Gastrocnemius medialis (tissue), 4 donors: ENCODE data around the gene MEGF11. TPM values are rescaled to one million over a fixed set of nuclear protein-coding genes. Genes with fewer than 3 reads are reported as not detected.
A peak's percentile ranks its signal among the peaks of the same experiment; 100 is the strongest.

Experiments
- ATAC-seq, 2 donors: fragments of 150-250 bp; one replicate each; pipeline ENCODE4 v1.9.1; 2016
- DNase-seq, 2 donors: peaks; one replicate each; pipeline ENCODE4 v3.0.0-alpha.2; 2019
- H3K27ac ChIP-seq, 4 donors: fragments of 200-600 bp; sonication (generic); 1 replicate in 1 of 4; 2 replicates in 3 of 4; pipeline ENCODE4 v1.5.1; 2016 to 2018; ENCODE audit warnings: mild to moderate bottlenecking in 2 of 4, moderate library complexity in 1 of 4
- H3K27me3 ChIP-seq, 3 donors: fragments of 200-600 bp; sonication (generic) in 2 of 3; 1 replicate in 1 of 3; 2 replicates in 2 of 3; pipeline versions ENCODE4 v1.5.1 to v1.6.0; 2016 to 2019; ENCODE audit warnings: mild to moderate bottlenecking in 1 of 3, moderate library complexity in 1 of 3
- H3K36me3 ChIP-seq, 2 donors: fragments of 200-600 bp; sonication (generic) in 1 of 2; one replicate each; pipeline ENCODE4 v1.5.1; 2017 to 2018
- H3K4me1 ChIP-seq, 2 donors: fragments of 200-600 bp; sonication (generic) in 1 of 2; one replicate each; pipeline ENCODE4 v1.5.1; 2016 to 2017; ENCODE audit warnings: mild to moderate bottlenecking in 2 of 2
- H3K4me3 ChIP-seq, 4 donors: fragments of 200-600 bp; sonication (generic) in 3 of 4; 1 replicate in 1 of 4; 2 replicates in 3 of 4; pipeline ENCODE4 v1.5.1; 2016 to 2019; ENCODE audit warnings: mild to moderate bottlenecking in 2 of 4
- H3K9me3 ChIP-seq, 3 donors: fragments of 200-600 bp; sonication (generic) in 2 of 3; 1 replicate in 1 of 3; 2 replicates in 2 of 3; pipeline ENCODE4 v1.5.1; 2016 to 2019
- POLR2A ChIP-seq, 2 donors: fragments of 450-650 bp; IDR thresholded peaks; one replicate each; pipeline ENCODE4 v1.6.1; 2017; ENCODE audit warnings: antibody characterized with exemption in 2 of 2, mild to moderate bottlenecking in 2 of 2, moderate library complexity in 2 of 2
- in situ Hi-C, 4 donors: fragments of 200-750 bp; cut with MboI; loops; one replicate each; pipeline versions ENCODE4 v1.15.0 to v1.8.0; 2017; ENCODE audit warnings: low sequenced_read_pairs in 4 of 4
- intact Hi-C: fragments of 100-400 bp; cut with DNase I; formaldehyde crosslinking; loops from one replicate; pipeline ENCODE4 v1.15.1; 2023; ENCODE audit warnings: low total_unique reads
- total RNA-seq, 4 donors: library from RNA; depleted of rRNA; stranded (reverse); fragments of >200 nt; gene quantifications; one replicate each; pipeline versions ENCODE4 v1.1.0 to v1.2.3, GENCODE V29; 2016
- TF ChIP-seq, protein P1 (sequence below), 5 experiments: fragments of 450-650 bp in 3 of 5; fragments of 200-600 bp in 2 of 5; sonication (generic) in 2 of 5; IDR thresholded peaks in 4 of 5; conservative IDR thresholded peaks in 1 of 5; 1 replicate in 4 of 5; 2 replicates in 1 of 5; pipeline ENCODE4 v1.5.1; 2016 to 2019; ENCODE audit warnings: antibody characterized with exemption in 5 of 5, mild to moderate bottlenecking in 3 of 5, moderate library complexity in 3 of 5

MEGF11 gene
- total RNA-seq, 4 donors from 2014 or later = not detected

DNA sequence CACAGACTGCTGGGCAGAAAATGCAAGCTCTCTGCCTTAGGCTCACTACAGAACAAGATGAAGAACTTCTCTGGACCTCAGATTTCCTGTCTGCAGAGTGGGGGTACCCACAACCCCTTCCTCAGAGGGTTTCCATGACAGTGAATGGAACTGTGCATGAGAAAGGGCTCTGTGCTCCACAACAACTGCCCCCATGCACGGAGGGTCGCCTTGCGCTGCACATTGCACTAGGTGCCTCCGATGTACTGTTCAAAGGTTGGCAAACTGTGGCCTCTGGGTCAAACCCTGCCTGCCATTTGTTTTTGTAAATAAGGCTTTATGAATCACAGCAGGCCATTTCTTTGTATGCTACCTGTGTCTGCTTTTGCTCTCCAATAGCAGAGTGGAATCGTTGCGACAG is 212.3 kb downstream of the MEGF11 start:
- Histone ChIP-seq H3K4me1 (no peaks in the 10 kb centered on the region), H3K9me3 (no peaks in the 10 kb centered on the region), H3K36me3 (no peaks in the 10 kb centered on the region), H3K4me3 (no peak overlapping the region), H3K27me3 (peaks cover 0 to 8% (median 4%) of the 10 kb centered on the region in 3 donors), H3K27ac (no peak overlapping the region)
- DNase-seq = no peak
- TF ChIP-seq, protein P1, sequence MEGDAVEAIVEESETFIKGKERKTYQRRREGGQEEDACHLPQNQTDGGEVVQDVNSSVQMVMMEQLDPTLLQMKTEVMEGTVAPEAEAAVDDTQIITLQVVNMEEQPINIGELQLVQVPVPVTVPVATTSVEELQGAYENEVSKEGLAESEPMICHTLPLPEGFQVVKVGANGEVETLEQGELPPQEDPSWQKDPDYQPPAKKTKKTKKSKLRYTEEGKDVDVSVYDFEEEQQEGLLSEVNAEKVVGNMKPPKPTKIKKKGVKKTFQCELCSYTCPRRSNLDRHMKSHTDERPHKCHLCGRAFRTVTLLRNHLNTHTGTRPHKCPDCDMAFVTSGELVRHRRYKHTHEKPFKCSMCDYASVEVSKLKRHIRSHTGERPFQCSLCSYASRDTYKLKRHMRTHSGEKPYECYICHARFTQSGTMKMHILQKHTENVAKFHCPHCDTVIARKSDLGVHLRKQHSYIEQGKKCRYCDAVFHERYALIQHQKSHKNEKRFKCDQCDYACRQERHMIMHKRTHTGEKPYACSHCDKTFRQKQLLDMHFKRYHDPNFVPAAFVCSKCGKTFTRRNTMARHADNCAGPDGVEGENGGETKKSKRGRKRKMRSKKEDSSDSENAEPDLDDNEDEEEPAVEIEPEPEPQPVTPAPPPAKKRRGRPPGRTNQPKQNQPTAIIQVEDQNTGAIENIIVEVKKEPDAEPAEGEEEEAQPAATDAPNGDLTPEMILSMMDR (IDR thresholded peaks at IDR 0.05 in 4 of 5, conservative IDR thresholded peaks at IDR 0.05 in 1 of 5) = no peak
- no peak for TF ChIP-seq POLR2A (IDR thresholded peaks at IDR 0.05)
- in situ Hi-C loops = no loop called here
- intact Hi-C loops = no loop called here
- no peak for ATAC-seq

DNA sequence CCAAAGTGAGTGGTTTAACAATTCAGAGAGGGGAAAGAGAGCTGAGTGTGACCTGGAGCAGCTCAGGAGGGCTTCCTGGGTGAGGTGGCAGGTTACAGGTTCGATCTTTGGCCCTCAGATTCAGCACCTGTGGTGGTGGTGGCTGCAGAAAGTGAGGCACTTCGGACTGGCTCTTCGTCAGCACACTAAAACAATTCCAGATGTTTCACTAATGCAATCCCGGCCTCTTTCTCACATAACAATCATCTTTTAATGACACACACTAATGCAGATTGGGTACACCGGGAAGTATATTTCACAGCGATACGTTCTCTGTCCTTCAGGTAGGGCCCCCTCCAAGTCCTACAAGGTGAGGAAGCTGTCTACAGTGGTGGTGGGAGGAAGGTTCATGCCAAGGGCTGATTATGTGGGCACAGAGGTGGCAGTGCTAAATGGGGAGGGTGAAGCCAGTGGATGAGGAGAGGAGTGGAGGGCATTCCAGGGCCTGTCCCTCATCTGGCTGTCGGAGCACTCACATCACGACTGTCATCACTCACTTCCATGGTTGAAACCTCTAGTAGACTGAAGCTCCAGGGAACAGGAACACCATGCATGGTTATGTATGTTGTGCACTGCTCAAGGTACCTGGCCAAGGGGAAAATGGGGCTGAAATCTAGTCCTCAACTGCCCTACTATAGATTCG is 213.2 kb downstream of the MEGF11 start:
- no peak for DNase-seq
- intact Hi-C loops (no loop called here), in situ Hi-C loops (no loop called here)
- Histone ChIP-seq H3K9me3 (no peaks in the 10 kb centered on the region), H3K36me3 (no peaks in the 10 kb centered on the region), H3K27ac (no peak overlapping the region), H3K4me3 (no peak overlapping the region), H3K4me1 (no peaks in the 10 kb centered on the region), H3K27me3 (peaks cover 0 to 8% (median 7%) of the 10 kb centered on the region in 3 donors)
- no peak for TF ChIP-seq POLR2A (IDR thresholded peaks at IDR 0.05)
- TF ChIP-seq, protein P1 (IDR thresholded peaks at IDR 0.05 in 4 of 5, conservative IDR thresholded peaks at IDR 0.05 in 1 of 5) = no peak
- ATAC-seq = no peak

DNA sequence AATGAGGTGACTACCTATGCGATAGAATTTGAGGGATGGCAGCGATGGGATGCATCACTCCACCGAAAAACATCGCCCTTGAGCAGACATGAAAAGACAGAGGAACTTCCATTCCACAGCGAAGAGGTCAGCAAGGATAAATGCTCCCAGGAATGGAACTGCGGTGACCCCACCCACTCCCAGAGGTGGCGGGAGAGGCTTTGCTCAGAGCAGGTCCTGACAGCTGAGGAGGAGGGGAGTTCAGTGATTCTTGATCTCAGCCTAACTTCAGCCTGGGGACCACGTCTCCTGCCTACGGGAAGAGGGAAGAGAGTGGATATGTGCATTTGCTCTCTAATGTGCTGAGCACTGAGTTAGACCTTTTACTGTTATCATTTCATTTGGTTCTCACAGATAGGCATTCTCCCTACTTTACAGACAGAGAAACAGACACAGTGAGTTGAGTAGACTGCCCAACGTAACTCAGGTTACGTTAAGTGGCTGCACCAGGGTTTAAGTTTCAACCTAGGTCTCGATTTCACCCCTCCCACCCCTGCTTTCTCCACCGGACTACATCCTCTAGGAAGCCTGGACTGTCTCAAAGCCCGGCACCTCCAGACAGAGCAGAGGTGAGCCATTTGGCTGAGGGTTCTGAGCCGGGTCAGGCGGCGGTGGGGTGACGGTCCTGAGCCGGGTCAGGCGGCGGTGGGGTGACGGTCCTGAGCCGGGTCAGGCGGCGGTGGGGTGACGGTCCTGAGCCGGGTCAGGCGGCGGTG is 214.3 kb downstream of the MEGF11 start:
- DNase-seq (no peak), ATAC-seq (no peak)

DNA sequence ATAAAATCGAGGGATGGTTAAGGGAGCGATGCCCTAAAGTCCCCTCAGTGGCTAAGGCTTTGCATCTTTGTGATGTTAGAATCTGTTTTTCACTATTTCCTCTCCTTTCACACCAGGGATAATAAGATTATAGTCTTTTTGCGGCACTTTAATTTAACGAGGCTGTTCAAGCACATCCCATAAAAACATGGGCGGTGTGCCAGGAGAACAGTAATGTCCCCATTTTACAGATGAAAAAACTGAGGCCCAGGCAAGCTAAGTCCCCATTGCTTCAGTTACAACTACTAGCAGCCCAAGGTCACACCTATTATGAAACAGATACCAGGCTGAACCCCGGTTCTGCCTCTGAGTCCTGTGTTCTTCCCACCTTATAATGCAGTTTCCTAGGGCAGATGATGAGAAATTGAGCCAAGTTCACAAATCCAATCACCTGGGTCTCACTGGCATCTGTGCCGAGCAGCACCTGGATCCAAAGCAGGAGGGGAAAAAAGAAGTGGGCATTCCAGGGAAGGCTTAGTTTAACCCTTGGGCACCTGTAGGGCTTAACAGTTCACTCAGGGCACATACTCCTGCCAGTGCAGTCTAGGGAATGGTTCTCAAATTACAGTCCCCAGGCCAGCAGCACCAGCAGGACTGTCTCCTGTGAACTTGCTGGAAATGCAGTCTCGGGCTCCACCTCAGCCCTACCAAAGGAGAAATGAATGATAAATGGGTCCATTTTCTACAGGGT is 215.0 kb downstream of the MEGF11 start:
- intact Hi-C loops (no loop called here), in situ Hi-C loops (no loop called here)
- Histone ChIP-seq H3K27ac (no peak overlapping the region), H3K9me3 (no peaks in the 10 kb centered on the region), H3K4me3 (no peak overlapping the region), H3K27me3 (peaks cover 0 to 8% (median 7%) of the 10 kb centered on the region in 3 donors), H3K36me3 (no peaks in the 10 kb centered on the region), H3K4me1 (no peaks in the 10 kb centered on the region)
- DNase-seq (no peak), ATAC-seq (peak; percentile 44 to 55)
- TF ChIP-seq POLR2A (IDR thresholded peaks at IDR 0.05) = no peak
- TF ChIP-seq, protein P1 (IDR thresholded peaks at IDR 0.05 in 4 of 5, conservative IDR thresholded peaks at IDR 0.05 in 1 of 5) = no peak

More for the DNA sequence above, 214.3 kb downstream of the MEGF11 start:
- in situ Hi-C loops = no loop called here
- no peak for TF ChIP-seq POLR2A (IDR thresholded peaks at IDR 0.05)
- TF ChIP-seq, protein P1 (IDR thresholded peaks at IDR 0.05 in 4 of 5, conservative IDR thresholded peaks at IDR 0.05 in 1 of 5) = no peak
- no peaks in the 10 kb centered on the region for H3K36me3 ChIP-seq
- intact Hi-C loops = no loop called here
- no peak overlapping the region for H3K4me3 ChIP-seq
- H3K27me3 ChIP-seq = peaks cover 0 to 8% (median 7%) of the 10 kb centered on the region in 3 donors
- no peaks in the 10 kb centered on the region for H3K9me3 ChIP-seq
- H3K27ac ChIP-seq = no peak overlapping the region
- H3K4me1 ChIP-seq = no peaks in the 10 kb centered on the region
